Thyroid gland (tissue), 4 donors: ENCODE data around the gene PIK3R6. TPM values are rescaled to one million over a fixed set of nuclear protein-coding genes. Genes with fewer than 3 reads are reported as not detected.

Experiments
- DNase-seq, 2 donors: peaks; one replicate each; pipeline ENCODE4 v3.0.0-alpha.2; 2019
- H3K27ac ChIP-seq, 3 donors: fragments of 200-600 bp; sonication (generic); 1 replicate in 2 of 3; 2 replicates in 1 of 3; pipeline ENCODE4 v1.5.1; 2016 to 2019; ENCODE audit warnings: mild to moderate bottlenecking in 1 of 3, moderate library complexity in 1 of 3
- H3K27me3 ChIP-seq: fragments of 200-600 bp; sonication (generic); one replicate; pipeline ENCODE4 v1.5.1; 2019
- H3K36me3 ChIP-seq, 2 donors: fragments of 200-600 bp; sonication (generic); one replicate each; pipeline ENCODE4 v1.5.1; 2016 to 2019
- H3K4me1 ChIP-seq, 2 donors: fragments of 200-600 bp; sonication (generic); one replicate each; pipeline ENCODE4 v1.5.1; 2017 to 2019
- H3K4me3 ChIP-seq, 3 donors: fragments of 200-600 bp; sonication (generic); replicated peaks in 1 of 3; 1 replicate in 2 of 3; 2 replicates in 1 of 3; pipeline ENCODE4 v1.5.1; 2016; ENCODE audit warnings: mild to moderate bottlenecking in 1 of 3
- H3K9me3 ChIP-seq: fragments of 200-600 bp; sonication (generic); one replicate; pipeline ENCODE4 v1.5.1; 2017
- POLR2A ChIP-seq, 2 donors: fragments of 450-650 bp; IDR thresholded peaks; one replicate each; pipeline ENCODE4 v1.6.1; 2017; ENCODE audit warnings: antibody characterized with exemption in 2 of 2, mild to moderate bottlenecking in 2 of 2, moderate library complexity in 1 of 2
- WGBS, 2 donors: methylation state at CpG; one replicate each; pipeline ENCODE4 v1.1.5; 2017; 5-methylcytosine and 5-hydroxymethylcytosine counted together
- intact Hi-C: fragments of 100-400 bp; cut with DNase I; formaldehyde crosslinking; loops from one replicate; pipeline ENCODE4 v1.15.1; 2023
- total RNA-seq, 4 donors: library from RNA; depleted of rRNA; stranded (reverse); fragments of >200 nt; gene quantifications; one replicate each; pipeline ENCODE4 v1.2.3, GENCODE V29; 2016
- TF ChIP-seq, protein P1 (sequence below), 6 experiments: fragments of 200-600 bp in 3 of 6; fragments of 450-650 bp in 3 of 6; sonication (generic) in 3 of 6; IDR thresholded peaks; one replicate each; pipeline ENCODE4 v1.5.1; 2016 to 2019; ENCODE audit warnings: antibody characterized with exemption in 6 of 6, mild to moderate bottlenecking in 2 of 6, inconsistent platforms in 1 of 6, moderate library complexity in 1 of 6

The PIK3R6 gene
- total RNA-seq, 4 donors from 2014 or later, result 0.22 TPM; not detected in 3

- Histone ChIP-seq H3K36me3 (no peaks in the 10 kb centered on the region), H3K4me3 (no peak overlapping the region), H3K4me1 (no peaks in the 10 kb centered on the region), H3K27ac (no peak overlapping the region), H3K9me3 (no peaks in the 10 kb centered on the region), H3K27me3 (no peaks in the 10 kb centered on the region)
- intact Hi-C loops, result no loop called here
- 95 to 98% methylated on average over 4 of the region's 4 CpGs for WGBS, 2 donors
- TF ChIP-seq POLR2A (IDR thresholded peaks at IDR 0.05), result no peak
- TF ChIP-seq, protein P1, sequence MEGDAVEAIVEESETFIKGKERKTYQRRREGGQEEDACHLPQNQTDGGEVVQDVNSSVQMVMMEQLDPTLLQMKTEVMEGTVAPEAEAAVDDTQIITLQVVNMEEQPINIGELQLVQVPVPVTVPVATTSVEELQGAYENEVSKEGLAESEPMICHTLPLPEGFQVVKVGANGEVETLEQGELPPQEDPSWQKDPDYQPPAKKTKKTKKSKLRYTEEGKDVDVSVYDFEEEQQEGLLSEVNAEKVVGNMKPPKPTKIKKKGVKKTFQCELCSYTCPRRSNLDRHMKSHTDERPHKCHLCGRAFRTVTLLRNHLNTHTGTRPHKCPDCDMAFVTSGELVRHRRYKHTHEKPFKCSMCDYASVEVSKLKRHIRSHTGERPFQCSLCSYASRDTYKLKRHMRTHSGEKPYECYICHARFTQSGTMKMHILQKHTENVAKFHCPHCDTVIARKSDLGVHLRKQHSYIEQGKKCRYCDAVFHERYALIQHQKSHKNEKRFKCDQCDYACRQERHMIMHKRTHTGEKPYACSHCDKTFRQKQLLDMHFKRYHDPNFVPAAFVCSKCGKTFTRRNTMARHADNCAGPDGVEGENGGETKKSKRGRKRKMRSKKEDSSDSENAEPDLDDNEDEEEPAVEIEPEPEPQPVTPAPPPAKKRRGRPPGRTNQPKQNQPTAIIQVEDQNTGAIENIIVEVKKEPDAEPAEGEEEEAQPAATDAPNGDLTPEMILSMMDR (IDR thresholded peaks at IDR 0.05), result no peak
- no peak for DNase-seq
These were observed 15.9 kb upstream of the PIK3R6 start for GRCh38 chr17:8883353-8883752.

DNA sequence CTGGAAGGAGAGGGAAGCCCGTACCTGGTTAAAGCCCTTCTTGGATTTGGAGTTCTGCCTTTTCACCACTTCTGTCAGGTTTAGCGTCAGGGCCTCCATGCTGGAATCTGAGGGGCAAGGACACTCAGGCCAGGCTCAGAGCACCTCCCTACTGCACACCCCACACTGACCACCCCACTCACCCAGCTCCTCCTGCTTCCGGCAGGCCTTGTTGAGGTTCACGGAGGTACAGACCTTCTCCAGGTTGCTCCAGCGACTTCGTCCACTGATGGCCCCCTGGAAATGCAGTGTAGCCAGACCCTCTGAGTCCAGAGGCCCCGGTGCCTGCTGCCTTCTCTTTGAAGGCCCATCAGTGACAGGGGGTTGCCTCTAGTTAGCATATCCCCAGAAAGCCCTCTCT lies 14.1 kb upstream of the PIK3R6 start:
- WGBS, 2 donors, result 94 to 98% methylated on average over 5 to 7 of the region's 7 CpGs
- Histone ChIP-seq H3K9me3 (no peaks in the 10 kb centered on the region), H3K36me3 (no peaks in the 10 kb centered on the region), H3K4me1 (no peaks in the 10 kb centered on the region), H3K4me3 (no peak overlapping the region), H3K27me3 (no peaks in the 10 kb centered on the region), H3K27ac (no peak overlapping the region)
- TF ChIP-seq POLR2A (IDR thresholded peaks at IDR 0.05), result no peak
- TF ChIP-seq, protein P1 (IDR thresholded peaks at IDR 0.05), result no peak
- intact Hi-C loops, result no loop called here
- DNase-seq, result no peak

GRCh38 chr17:8880466-8880865 lies 13.0 kb upstream of the PIK3R6 start:
- intact Hi-C loops, result no loop called here
- Histone ChIP-seq H3K27me3 (no peaks in the 10 kb centered on the region), H3K36me3 (no peaks in the 10 kb centered on the region), H3K4me1 (no peaks in the 10 kb centered on the region), H3K4me3 (no peak overlapping the region), H3K27ac (no peak overlapping the region), H3K9me3 (no peaks in the 10 kb centered on the region)
- WGBS, 2 donors, result 95% methylated on average over 6 to 7 of the region's 7 CpGs
- DNase-seq, result no peak
- TF ChIP-seq POLR2A (IDR thresholded peaks at IDR 0.05), result no peak
- TF ChIP-seq, protein P1 (IDR thresholded peaks at IDR 0.05), result no peak

DNA sequence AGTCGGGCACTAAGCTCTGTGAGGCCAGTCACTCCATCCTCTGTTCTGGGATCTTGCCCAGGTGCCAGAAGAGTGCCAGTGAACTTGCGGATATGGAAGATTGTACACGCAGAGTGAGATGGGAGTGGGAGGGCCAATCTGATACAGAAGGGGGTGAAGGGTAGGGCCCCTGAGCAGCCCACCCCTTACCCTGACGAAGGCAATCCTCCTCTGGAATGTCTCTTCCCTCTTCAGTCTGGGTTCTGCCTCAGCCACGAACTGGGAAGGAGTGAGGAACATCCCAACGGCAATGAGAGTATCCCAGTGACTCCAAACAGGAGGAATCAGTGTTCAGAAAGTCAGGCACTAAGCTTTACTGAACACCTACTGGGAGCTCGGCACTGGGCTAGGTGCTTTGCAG lies 11.9 kb upstream of the PIK3R6 start:
- TF ChIP-seq, protein P1 (IDR thresholded peaks at IDR 0.05), result no peak
- TF ChIP-seq POLR2A (IDR thresholded peaks at IDR 0.05), result no peak
- WGBS, 2 donors, result 66 to 68% methylated on average over 7 of the region's 7 CpGs

DNA sequence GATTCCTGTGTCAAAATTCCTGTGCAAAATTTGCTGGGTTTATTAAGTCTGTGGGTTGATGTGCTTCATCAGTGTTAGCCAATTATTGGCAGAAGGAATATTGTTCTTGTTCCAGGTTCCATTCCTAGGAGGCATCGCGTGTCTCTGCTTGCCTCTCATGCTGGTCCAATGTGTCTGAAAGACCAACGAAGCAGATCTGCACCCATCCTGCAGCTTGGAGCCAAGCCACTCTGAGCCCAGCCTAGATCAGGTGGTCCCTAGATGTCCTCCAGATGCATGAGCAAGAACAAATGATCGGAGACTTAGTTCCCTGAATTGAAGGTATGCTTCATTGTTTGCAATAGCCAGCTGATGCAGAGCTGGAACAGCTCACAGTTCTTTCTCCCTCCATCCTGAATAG lies 10.5 kb upstream of the PIK3R6 start:
- DNase-seq, result no peak
- no peak overlapping the region for H3K27ac ChIP-seq
- H3K36me3 ChIP-seq, result no peaks in the 10 kb centered on the region
- TF ChIP-seq POLR2A (IDR thresholded peaks at IDR 0.05), result no peak
- TF ChIP-seq, protein P1 (IDR thresholded peaks at IDR 0.05), result no peak
- no peaks in the 10 kb centered on the region for H3K4me1 ChIP-seq
- WGBS, 2 donors, result 75 to 76% methylated on average over 4 of the region's 4 CpGs
- intact Hi-C loops, result no loop called here
- no peaks in the 10 kb centered on the region for H3K9me3 ChIP-seq
- no peak overlapping the region for H3K4me3 ChIP-seq
- no peaks in the 10 kb centered on the region for H3K27me3 ChIP-seq

More for the DNA sequence above, 11.9 kb upstream of the PIK3R6 start:
- H3K9me3 ChIP-seq, result no peaks in the 10 kb centered on the region
- no peak overlapping the region for H3K4me3 ChIP-seq
- H3K36me3 ChIP-seq, result no peaks in the 10 kb centered on the region
- no peak for DNase-seq
- no peaks in the 10 kb centered on the region for H3K27me3 ChIP-seq
- H3K4me1 ChIP-seq, result no peaks in the 10 kb centered on the region
- intact Hi-C loops, result no loop called here
- H3K27ac ChIP-seq, result no peak overlapping the region
